Measurements from ENCODE around the gene TSPAN17.

GRCh38 chr5:176626876-176627236 is 20.4 kb upstream of the TSPAN17 start:
- TF ChIP-seq POLR2AphosphoS5 (IDR thresholded peaks at IDR 0.05; ENCODE audit: low read depth, low read length) (no peak), POLR2A (IDR thresholded peaks at IDR 0.05; ENCODE audit: low read depth, low read length) (no peak), TAF1 (IDR thresholded peaks at IDR 0.05; ENCODE audit: borderline replicate concordance, low read depth, low read length) (no peak)
